Neural progenitor cell (in vitro differentiated cells): ENCODE results near the gene OR2F2.

Source experiments
- EZH2 ChIP-seq: fragments of 200-600 bp; sonication (generic); IDR thresholded peaks from 2 replicates; pipeline ENCODE4 v1.6.1; 2017; ENCODE audit warnings: antibody characterized with exemption, mild to moderate bottlenecking, moderate library complexity
- EZH2phosphoT487 ChIP-seq: fragments of 200-600 bp; sonication (generic); IDR thresholded peaks from 2 replicates; pipeline ENCODE4 v1.6.1; 2017; ENCODE audit warnings: antibody characterized with exemption
- TF ChIP-seq, protein P1 (sequence below): fragments of 200-600 bp; sonication (generic); IDR thresholded peaks from 2 replicates; pipeline ENCODE4 v1.5.1; 2017; ENCODE audit warnings: antibody characterized with exemption, mild to moderate bottlenecking

GRCh38 chr7:143983960-143984359 is 48.9 kb downstream of the OR2F2 start:
- TF ChIP-seq, protein P1, sequence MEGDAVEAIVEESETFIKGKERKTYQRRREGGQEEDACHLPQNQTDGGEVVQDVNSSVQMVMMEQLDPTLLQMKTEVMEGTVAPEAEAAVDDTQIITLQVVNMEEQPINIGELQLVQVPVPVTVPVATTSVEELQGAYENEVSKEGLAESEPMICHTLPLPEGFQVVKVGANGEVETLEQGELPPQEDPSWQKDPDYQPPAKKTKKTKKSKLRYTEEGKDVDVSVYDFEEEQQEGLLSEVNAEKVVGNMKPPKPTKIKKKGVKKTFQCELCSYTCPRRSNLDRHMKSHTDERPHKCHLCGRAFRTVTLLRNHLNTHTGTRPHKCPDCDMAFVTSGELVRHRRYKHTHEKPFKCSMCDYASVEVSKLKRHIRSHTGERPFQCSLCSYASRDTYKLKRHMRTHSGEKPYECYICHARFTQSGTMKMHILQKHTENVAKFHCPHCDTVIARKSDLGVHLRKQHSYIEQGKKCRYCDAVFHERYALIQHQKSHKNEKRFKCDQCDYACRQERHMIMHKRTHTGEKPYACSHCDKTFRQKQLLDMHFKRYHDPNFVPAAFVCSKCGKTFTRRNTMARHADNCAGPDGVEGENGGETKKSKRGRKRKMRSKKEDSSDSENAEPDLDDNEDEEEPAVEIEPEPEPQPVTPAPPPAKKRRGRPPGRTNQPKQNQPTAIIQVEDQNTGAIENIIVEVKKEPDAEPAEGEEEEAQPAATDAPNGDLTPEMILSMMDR: no peak
- TF ChIP-seq EZH2phosphoT487 (no peak), EZH2 (no peak)
